Epithelial cell of proximal tubule (primary cell): ENCODE results near the gene SARNP. TPM values are rescaled to one million over a fixed set of nuclear protein-coding genes. Genes with fewer than 3 reads are reported as not detected.
"Not testable (repeated sequence)": the region's sequence is repeated elsewhere in the genome, so short reads cannot be mapped to it uniquely, and the experiment has no call there.

ENCODE experiments used
- DNase-seq: peaks from one replicate; pipeline ENCODE4 v3.0.0-alpha.2; 2011; ENCODE audit warnings: low read depth
- H3K4me3 ChIP-seq: 2 replicates; pipeline ENCODE4 v1.5.1; 2011; ENCODE audit warnings: low read depth, mild to moderate bottlenecking, low read length
- total RNA-seq: library from RNA; depleted of rRNA; stranded (reverse); fragments of >200 nt; gene quantifications from 2 replicates; pipeline ENCODE4 v1.2.3, GENCODE V29; 2015
- TF ChIP-seq, protein P1 (sequence below): conservative IDR thresholded peaks from 2 replicates; pipeline ENCODE4 v1.5.1; 2012; ENCODE audit warnings: low read depth, mild to moderate bottlenecking, low read length

Gene SARNP
- total RNA-seq, 1 donor from 2014 or later: 203 TPM

DNA sequence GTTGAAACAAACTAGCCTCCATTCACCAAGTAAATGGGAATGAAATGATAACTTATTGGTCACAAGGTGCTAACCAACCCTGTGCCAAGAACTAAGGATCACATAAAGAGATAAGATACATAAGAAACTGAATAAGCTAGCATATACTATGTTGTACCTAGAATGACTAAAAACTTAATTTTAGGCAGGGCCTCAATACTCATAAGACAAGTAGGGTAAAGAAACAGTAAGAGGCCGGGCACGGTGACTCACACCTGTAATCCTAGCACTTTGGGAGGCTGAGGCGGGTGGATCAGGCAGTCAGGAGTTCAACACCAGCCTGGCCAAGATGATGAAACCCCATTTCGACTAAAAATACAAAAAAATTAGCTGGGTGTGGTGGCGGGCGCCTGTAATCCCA is 56.9 kb downstream of the SARNP start:
- no peak overlapping the region for H3K4me3 ChIP-seq
- DNase-seq: no peak
- TF ChIP-seq, protein P1, sequence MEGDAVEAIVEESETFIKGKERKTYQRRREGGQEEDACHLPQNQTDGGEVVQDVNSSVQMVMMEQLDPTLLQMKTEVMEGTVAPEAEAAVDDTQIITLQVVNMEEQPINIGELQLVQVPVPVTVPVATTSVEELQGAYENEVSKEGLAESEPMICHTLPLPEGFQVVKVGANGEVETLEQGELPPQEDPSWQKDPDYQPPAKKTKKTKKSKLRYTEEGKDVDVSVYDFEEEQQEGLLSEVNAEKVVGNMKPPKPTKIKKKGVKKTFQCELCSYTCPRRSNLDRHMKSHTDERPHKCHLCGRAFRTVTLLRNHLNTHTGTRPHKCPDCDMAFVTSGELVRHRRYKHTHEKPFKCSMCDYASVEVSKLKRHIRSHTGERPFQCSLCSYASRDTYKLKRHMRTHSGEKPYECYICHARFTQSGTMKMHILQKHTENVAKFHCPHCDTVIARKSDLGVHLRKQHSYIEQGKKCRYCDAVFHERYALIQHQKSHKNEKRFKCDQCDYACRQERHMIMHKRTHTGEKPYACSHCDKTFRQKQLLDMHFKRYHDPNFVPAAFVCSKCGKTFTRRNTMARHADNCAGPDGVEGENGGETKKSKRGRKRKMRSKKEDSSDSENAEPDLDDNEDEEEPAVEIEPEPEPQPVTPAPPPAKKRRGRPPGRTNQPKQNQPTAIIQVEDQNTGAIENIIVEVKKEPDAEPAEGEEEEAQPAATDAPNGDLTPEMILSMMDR: no peak

DNA sequence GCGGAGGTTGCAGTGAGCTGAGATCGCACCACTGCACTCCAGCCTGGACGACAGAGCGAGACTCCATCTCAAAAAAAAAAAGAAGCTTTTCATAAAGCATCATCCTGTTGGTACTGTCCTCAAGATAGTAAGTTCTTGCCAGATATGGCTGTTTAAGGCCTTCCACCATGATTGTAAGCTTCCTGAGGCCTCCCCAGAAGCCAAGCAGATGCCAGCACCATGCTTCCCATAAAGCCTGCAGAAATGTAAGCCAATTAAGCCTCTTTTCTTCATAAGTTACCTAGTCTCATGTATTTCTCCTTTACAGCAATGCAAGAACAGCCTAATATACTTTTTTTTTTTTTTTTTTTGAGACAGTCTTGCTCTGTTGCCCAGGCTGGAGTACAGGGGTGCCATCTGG is 58.9 kb downstream of the SARNP start:
- not testable (repeated sequence) for H3K4me3 ChIP-seq, DNase-seq

DNA sequence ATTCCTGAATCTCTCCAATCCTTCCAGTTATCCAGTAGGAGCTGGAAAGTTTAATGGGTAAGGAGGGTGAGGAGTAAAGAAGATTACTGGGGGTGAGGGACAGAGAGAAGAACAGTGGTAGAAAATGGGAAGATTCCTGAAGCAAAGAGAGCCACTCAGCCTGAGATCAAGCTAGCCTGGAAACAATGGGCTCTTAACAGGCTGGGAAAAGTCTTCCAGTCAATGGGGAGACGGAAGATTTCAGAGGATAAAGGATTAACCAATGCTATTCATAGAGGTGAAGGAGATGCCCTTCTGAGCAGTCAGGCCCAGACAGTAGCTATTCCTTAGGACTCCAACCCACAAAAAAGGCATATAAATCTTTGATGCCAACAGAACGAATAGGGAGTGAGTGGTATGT is 59.8 kb downstream of the SARNP start:
- TF ChIP-seq, protein P1: no peak
- DNase-seq: no peak
- H3K4me3 ChIP-seq: no peak overlapping the region

DNA sequence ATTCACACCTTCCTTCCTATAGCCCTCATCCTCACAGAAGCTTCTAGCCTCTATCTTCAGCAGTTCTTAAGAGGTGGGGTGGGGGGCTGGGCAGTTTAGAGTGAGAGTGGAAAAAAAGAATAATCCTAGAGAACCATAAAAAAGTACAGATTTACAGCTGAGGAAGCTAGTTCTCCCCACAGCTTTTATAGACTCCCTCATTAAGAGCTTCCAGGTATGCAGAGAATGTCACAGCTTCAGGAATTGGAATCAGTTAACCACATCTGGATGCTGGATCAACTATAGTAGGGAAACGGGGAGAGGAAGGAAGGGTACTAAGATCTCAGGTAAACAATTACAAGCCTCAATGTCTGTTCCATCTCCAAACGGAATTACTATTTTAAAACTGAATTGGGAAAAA is 62.3 kb downstream of the SARNP start:
- no peak for DNase-seq
- TF ChIP-seq, protein P1: no peak
- no peak overlapping the region for H3K4me3 ChIP-seq

DNA sequence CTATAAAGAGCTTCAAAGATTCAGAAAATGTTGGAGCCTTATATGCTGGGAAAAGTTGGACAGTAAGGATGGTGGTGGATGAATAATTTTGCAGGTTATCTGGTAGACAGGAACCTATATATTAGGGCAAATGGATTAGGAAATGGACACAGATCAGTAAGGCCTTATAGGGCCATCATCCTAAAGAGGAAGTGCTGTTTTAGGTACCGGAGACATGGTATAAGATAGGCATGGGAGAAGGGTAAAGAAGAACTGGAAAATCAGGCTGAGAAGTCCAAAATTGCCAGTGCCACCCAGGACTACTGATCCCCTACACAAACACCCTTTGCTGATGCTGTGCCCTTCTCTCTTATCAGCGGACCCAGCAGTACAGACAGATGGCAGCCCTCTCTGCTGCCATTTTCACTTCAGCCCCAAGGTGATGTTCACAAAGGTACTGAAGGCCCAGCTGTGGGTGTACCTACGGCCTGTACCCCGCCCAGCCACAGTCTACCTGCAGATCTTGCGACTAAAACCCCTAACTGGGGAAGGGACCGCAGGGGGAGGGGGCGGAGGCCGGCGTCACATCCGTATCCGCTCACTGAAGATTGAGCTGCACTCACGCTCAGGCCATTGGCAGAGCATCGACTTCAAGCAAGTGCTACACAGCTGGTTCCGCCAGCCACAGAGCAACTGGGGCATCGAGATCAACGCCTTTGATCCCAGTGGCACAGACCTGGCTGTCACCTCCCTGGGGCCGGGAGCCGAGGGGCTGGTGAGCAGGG is 69.1 kb downstream of the SARNP start:
- no peak for DNase-seq
- no peak overlapping the region for H3K4me3 ChIP-seq
- TF ChIP-seq, protein P1: no peak

DNA sequence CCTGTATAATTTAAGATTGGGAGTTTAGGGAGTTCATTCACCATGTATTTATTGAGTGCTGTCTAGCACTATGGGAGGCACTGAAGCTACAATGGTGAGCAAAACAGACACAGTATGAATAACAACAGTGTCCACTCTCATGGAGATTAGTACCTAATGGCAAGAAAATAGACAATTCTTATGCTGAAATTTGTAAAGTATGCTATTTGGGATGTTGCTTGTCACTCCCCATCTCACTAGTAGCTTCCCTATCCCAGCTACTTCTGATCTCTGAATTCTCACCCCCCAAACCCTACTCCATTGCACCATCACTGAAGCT is 70.7 kb downstream of the SARNP start:
- no peak for DNase-seq

DNA sequence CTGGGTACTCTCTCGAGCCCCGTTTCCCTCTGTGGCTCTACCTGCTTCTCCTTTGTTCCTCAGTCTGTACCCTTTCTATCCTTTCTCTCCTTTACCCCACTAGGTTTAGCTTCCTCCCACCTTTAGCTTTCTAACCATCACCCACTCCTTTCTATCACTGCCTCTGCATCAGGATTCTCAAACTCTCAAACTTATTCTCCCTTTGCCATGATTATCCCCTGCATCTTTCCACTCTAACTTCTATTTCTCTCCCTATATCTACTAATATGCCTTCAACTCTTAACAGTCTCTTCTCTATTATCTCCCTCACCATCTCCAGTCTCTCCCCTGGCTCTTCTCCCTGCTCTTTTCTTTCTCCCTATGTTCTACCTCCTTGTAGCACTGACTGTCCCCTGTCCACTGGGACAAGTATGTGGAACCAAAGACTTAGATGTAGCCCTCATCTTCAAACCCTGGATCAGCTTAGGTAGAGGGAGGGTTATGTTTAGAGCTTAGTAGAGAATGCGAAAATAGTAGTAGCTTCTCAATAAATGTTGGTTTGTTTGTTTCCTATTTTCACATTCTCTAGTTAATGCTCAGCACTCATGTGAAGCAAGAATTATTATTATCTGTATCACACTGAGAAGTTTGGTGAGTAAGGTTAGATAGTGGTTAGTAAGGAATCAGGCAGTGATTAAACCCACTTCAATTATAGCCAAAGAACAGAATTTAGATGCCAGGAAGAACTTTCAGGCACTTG is 71.2 kb downstream of the SARNP start:
- TF ChIP-seq, protein P1: no peak
- H3K4me3 ChIP-seq: no peak overlapping the region
- no peak for DNase-seq

More for the DNA sequence above, 70.7 kb downstream of the SARNP start:
- H3K4me3 ChIP-seq: no peak overlapping the region
- TF ChIP-seq, protein P1: no peak
